ENCODE data around the gene OLIG3.

Gene OLIG3

DNA sequence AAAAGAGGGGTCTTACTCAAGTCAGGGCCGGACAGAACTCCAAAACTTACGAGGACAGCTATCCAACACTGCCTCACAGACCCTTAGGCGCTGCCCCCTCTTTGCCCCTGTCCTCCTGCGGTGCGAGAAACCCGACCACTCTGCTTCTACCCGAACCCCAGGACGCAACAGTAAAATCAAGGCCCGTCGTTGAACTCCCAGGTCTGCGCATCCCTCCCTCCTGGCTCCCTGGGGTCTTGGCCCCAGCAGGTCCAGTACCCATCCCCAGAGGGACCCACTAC lies 6.4 kb downstream of the OLIG3 start:
- TF ChIP-seq, protein P1, sequence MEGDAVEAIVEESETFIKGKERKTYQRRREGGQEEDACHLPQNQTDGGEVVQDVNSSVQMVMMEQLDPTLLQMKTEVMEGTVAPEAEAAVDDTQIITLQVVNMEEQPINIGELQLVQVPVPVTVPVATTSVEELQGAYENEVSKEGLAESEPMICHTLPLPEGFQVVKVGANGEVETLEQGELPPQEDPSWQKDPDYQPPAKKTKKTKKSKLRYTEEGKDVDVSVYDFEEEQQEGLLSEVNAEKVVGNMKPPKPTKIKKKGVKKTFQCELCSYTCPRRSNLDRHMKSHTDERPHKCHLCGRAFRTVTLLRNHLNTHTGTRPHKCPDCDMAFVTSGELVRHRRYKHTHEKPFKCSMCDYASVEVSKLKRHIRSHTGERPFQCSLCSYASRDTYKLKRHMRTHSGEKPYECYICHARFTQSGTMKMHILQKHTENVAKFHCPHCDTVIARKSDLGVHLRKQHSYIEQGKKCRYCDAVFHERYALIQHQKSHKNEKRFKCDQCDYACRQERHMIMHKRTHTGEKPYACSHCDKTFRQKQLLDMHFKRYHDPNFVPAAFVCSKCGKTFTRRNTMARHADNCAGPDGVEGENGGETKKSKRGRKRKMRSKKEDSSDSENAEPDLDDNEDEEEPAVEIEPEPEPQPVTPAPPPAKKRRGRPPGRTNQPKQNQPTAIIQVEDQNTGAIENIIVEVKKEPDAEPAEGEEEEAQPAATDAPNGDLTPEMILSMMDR (IDR thresholded peaks at IDR 0.05): no peak
- no peaks in the 10 kb centered on the region for H3K79me2 ChIP-seq
- peaks cover 19% of the 10 kb centered on the region for H3K27me3 ChIP-seq (ENCODE audit: control insufficient read depth, insufficient read depth, low read length)

DNA sequence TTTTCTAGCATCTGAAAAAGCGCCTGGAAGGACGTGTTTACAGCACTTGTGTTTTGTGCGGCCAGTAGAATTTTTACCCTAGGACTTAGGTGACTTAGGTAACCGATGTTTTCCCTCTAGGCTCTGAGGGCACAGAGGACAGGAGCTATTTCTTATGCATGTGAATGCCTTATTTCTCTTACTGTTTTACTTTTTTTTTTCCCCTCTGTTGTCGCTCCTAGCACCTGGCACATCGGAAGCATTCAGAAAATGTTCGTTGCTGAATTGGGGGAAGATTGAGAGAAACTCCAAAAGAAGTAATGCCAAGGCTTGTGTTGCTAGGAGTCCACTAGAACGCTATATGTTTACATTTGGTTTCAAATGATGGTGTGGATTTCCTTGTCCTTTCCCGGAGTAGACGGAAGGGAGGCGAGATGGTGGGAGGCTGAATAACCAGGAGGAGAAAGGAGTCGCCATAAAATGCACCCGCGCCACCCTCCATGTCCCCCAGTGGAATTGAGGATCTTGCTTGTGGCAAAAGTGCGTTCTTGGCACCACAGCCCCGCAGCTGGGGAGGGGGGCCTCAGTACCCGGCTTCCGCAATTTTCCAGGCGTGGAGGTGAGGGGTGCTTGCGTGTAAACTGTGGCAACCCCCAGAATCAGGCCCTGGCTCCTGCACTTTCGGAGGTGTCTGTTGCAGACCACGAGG lies 6.9 kb downstream of the OLIG3 start:
- Histone ChIP-seq H3K4me3 (ENCODE audit: low read depth, low read length) (no peak overlapping the region), H3K4me2 (ENCODE audit: low read length) (no peak overlapping the region), H3K4me1 (no peaks in the 10 kb centered on the region), H3K36me3 (ENCODE audit: control insufficient read depth, insufficient read depth, low read length) (no peaks in the 10 kb centered on the region), H3K79me2 (no peaks in the 10 kb centered on the region), H3K9me3 (ENCODE audit: control insufficient read depth, low read length) (no peaks in the 10 kb centered on the region), H3K27me3 (ENCODE audit: control insufficient read depth, insufficient read depth, low read length) (peaks cover 19% of the 10 kb centered on the region), H3K27ac (no peak overlapping the region), H2AFZ (no peak overlapping the region), H3K9ac (no peak overlapping the region)
- TF ChIP-seq, protein P1 (IDR thresholded peaks at IDR 0.05): no peak

More for the DNA sequence above, 6.4 kb downstream of the OLIG3 start:
- Histone ChIP-seq H3K36me3 (ENCODE audit: control insufficient read depth, insufficient read depth, low read length) (no peaks in the 10 kb centered on the region), H3K9ac (no peak overlapping the region), H3K4me2 (ENCODE audit: low read length) (no peak overlapping the region), H3K4me1 (no peaks in the 10 kb centered on the region), H3K27ac (no peak overlapping the region), H3K9me3 (ENCODE audit: control insufficient read depth, low read length) (no peaks in the 10 kb centered on the region), H3K4me3 (ENCODE audit: low read depth, low read length) (no peak overlapping the region), H2AFZ (no peak overlapping the region)

DNA sequence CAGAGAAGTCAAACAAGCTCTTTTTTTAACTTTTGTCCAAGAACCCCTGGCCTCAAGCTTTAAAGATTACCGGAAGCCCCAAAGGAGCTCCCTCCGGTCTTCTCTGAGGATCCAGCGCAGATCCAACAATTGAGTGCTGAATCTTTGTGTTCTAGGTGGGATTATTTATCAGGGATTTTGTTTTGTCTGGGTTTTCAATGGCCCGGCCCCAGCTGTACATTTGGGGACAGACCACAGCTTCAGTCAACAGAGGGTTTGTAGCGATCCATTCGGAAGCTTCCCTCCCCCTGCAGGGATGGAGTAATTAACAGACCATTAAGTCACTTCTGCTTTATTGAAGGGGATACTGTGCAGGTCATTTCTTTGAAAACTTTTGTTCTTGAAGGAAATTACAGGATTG lies 7.8 kb downstream of the OLIG3 start:
- H3K4me1 ChIP-seq: no peaks in the 10 kb centered on the region
- no peak overlapping the region for H2AFZ ChIP-seq
- no peak overlapping the region for H3K4me3 ChIP-seq (ENCODE audit: low read depth, low read length)
- TF ChIP-seq, protein P1 (IDR thresholded peaks at IDR 0.05): no peak
- peaks cover 19% of the 10 kb centered on the region for H3K27me3 ChIP-seq (ENCODE audit: control insufficient read depth, insufficient read depth, low read length)
- no peak overlapping the region for H3K27ac ChIP-seq
- H3K36me3 ChIP-seq (ENCODE audit: control insufficient read depth, insufficient read depth, low read length): no peaks in the 10 kb centered on the region
- no peak overlapping the region for H3K4me2 ChIP-seq (ENCODE audit: low read length)
- H3K9me3 ChIP-seq (ENCODE audit: control insufficient read depth, low read length): no peaks in the 10 kb centered on the region
- H3K9ac ChIP-seq: no peak overlapping the region
- no peaks in the 10 kb centered on the region for H3K79me2 ChIP-seq

DNA sequence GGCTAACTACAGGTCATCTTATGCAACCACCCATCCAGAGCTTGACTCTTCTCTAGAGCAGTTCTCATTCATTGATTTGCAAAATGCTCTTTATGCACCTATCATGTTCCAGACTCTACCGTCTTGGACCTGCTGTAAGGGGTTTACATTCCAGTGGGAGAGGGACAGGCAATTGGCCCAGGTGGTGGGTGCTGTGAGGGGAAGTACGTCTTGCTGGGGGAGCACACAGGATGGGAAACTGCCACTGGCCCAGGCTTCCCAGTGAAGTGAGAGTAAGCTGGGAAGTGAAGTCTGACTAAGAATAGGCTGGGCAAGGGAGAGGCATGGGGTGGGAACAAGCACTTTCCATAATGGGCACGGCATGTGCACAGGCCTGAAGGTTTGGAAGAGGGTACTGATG lies 13.8 kb downstream of the OLIG3 start:
- H3K9ac ChIP-seq: no peak overlapping the region
- no peaks in the 10 kb centered on the region for H3K79me2 ChIP-seq
- H3K4me1 ChIP-seq: no peaks in the 10 kb centered on the region
- H3K4me3 ChIP-seq (ENCODE audit: low read depth, low read length): no peak overlapping the region
- no peaks in the 10 kb centered on the region for H3K36me3 ChIP-seq (ENCODE audit: control insufficient read depth, insufficient read depth, low read length)
- H3K27ac ChIP-seq: no peak overlapping the region
- H3K27me3 ChIP-seq (ENCODE audit: control insufficient read depth, insufficient read depth, low read length): no peaks in the 10 kb centered on the region
- H3K4me2 ChIP-seq (ENCODE audit: low read length): no peak overlapping the region
- no peak overlapping the region for H2AFZ ChIP-seq
- TF ChIP-seq, protein P1 (IDR thresholded peaks at IDR 0.05): no peak
- no peaks in the 10 kb centered on the region for H3K9me3 ChIP-seq (ENCODE audit: control insufficient read depth, low read length)

DNA sequence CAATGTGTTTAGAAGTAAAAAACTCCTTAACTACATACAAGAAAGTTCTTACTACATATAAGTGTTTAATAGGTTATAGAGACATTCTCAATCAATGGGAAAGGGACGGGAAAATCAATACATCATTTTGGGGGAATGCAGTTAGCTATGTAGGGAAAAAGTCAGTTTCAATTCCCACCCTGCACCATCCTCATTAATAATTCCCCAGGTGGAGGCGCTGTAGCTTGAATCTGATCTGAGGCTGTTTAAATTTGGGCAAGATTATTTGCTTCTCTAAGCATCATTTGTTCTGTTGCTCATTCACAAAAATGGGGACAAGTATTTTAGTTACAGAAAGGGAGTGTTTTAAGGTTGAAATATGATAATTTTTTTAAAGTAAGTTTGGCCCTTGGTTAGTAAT lies 19.1 kb downstream of the OLIG3 start:
- H3K4me1 ChIP-seq: no peaks in the 10 kb centered on the region
- no peak overlapping the region for H3K9ac ChIP-seq
- H3K9me3 ChIP-seq (ENCODE audit: control insufficient read depth, low read length): no peaks in the 10 kb centered on the region
- H3K4me2 ChIP-seq (ENCODE audit: low read length): no peak overlapping the region
- H3K27ac ChIP-seq: no peak overlapping the region
- H3K79me2 ChIP-seq: no peaks in the 10 kb centered on the region
- no peak overlapping the region for H3K4me3 ChIP-seq (ENCODE audit: low read depth, low read length)
- no peak overlapping the region for H2AFZ ChIP-seq
- TF ChIP-seq, protein P1 (IDR thresholded peaks at IDR 0.05): no peak
- H3K27me3 ChIP-seq (ENCODE audit: control insufficient read depth, insufficient read depth, low read length): no peaks in the 10 kb centered on the region
- no peaks in the 10 kb centered on the region for H3K36me3 ChIP-seq (ENCODE audit: control insufficient read depth, insufficient read depth, low read length)
